Activated naive CD8-positive, alpha-beta T cell (primary cell): ENCODE data around the gene SLC39A8.
"Not testable (repeated sequence)": the region's sequence is repeated elsewhere in the genome, so short reads cannot be mapped to it uniquely, and the experiment has no call there.

Source experiments
- H3K27ac Mint-ChIP-seq: one replicate; pipeline ENCODE4 v1.8.0; 2021; ENCODE audit warnings: mixed read lengths
- H3K27me3 Mint-ChIP-seq: one replicate; pipeline ENCODE4 v1.8.0; 2021; ENCODE audit warnings: mixed read lengths
- H3K36me3 Mint-ChIP-seq: one replicate; pipeline ENCODE4 v1.8.0; 2021; ENCODE audit warnings: mixed read lengths
- H3K4me1 Mint-ChIP-seq: one replicate; pipeline ENCODE4 v1.8.0; 2021; ENCODE audit warnings: low read depth, mixed read lengths
- H3K4me3 Mint-ChIP-seq: one replicate; pipeline ENCODE4 v1.8.0; 2021; ENCODE audit warnings: mild to moderate bottlenecking, mixed read lengths
- H3K9me3 Mint-ChIP-seq: one replicate; pipeline ENCODE4 v1.8.0; 2021; ENCODE audit warnings: low read depth, mixed read lengths

Gene SLC39A8

DNA sequence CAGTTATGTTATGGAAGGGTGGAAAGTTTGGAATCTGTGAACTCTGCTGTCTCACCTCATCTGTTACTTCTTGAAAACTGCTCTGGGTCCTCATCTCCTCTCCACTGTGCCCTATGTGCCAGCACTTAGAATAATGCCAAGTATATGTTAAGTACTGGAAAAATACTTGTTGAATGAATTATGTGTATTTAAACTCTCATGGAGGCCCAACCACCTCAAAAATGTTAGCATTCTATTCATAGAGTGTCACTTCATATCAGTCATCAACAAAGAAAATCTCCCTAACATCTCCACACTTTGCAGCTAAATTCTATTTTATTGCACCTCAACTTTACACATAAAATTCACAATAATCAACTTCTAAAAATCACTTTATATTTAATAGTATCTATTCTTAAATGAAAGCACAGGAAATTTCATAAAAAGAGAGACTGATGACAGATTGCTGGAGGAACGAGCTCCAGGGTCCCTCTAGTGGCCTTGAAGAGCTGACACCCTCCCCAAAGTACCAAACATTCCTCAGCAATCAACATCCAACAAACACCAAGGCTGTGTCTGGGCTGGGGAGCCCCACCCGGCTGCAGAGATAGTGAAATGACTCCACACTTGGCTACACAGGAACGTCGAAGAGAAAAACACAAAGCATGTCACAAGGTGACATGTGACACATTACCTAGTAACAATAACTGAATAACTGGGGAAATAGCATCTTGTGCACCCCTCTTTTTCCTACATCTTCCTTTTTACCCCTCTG is 45.8 kb downstream of the SLC39A8 start:
- no peak overlapping the region for H3K4me3 Mint-ChIP-seq
- H3K27ac Mint-ChIP-seq, result no peak overlapping the region
- H3K9me3 Mint-ChIP-seq, result no peaks in the 10 kb centered on the region
- H3K4me1 Mint-ChIP-seq, result peaks cover 1% of the 10 kb centered on the region
- H3K27me3 Mint-ChIP-seq, result no peaks in the 10 kb centered on the region
- peaks cover 36% of the 10 kb centered on the region for H3K36me3 Mint-ChIP-seq

GRCh38 chr4:102298716-102299115 is 46.6 kb downstream of the SLC39A8 start:
- H3K36me3 Mint-ChIP-seq, result peaks cover 35% of the 10 kb centered on the region
- H3K4me3 Mint-ChIP-seq, result no peak overlapping the region
- no peaks in the 10 kb centered on the region for H3K9me3 Mint-ChIP-seq
- H3K27ac Mint-ChIP-seq, result no peak overlapping the region
- H3K4me1 Mint-ChIP-seq, result peaks cover 1% of the 10 kb centered on the region
- no peaks in the 10 kb centered on the region for H3K27me3 Mint-ChIP-seq

DNA sequence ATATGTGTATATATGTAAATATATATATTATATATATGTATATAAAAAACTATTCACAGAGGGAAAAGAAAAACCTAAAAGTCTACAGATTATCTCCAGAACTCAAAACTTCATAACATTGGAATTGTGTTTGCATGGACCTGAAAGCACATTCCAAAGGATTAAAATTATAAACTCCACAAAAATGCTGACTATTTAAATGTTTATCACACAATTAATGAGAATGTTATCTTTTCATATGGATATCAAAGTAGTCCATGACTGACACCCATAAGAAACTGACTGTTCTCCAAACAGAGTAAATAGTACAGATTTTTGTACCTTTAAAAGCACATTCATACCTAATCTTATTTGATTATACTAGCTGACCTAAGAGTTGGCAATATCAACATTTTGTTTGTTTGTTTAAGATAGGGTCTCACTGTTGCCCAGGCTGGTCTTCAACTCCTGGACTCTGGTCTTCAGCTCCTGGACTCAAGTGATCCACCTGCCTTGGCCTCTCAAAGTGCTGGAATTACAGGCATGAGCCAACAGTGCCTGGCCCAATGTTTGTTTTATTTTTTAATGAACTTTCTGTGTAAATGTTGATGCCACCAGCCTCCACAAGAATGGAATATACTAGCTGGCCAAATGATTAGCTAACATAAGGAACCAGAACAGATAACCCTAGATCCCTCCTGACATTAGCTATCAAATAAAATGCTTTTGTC is 50.0 kb downstream of the SLC39A8 start:
- H3K27ac Mint-ChIP-seq, result no peak overlapping the region
- H3K4me3 Mint-ChIP-seq, result no peak overlapping the region
- no peaks in the 10 kb centered on the region for H3K9me3 Mint-ChIP-seq
- peaks cover 1% of the 10 kb centered on the region for H3K4me1 Mint-ChIP-seq
- H3K27me3 Mint-ChIP-seq, result no peaks in the 10 kb centered on the region
- H3K36me3 Mint-ChIP-seq, result peaks cover 45% of the 10 kb centered on the region

DNA sequence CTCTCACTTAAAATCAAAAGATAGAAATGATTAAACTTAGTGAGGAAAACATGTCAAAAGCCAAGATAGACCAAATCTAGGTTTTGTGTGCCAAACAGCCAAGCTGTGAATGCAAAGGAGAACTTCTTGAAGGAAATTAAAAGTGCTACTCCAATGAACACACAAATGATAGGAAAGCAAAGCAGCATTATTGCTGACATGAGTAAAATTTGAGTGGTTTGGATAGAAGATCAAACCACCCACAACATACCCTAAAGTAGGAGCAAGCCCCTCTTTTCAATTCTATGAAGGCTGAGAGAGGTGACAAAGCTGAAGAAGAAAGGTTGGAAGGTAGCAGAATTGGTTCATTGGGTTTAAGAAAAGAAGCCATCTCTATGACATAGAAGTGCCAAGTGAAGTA is 56.8 kb downstream of the SLC39A8 start:
- Mint-ChIP-seq H3K27ac (no peak overlapping the region), H3K27me3 (no peaks in the 10 kb centered on the region), H3K9me3 (no peaks in the 10 kb centered on the region), H3K4me1 (peaks cover 3% of the 10 kb centered on the region), H3K36me3 (peaks cover 30% of the 10 kb centered on the region), H3K4me3 (no peak overlapping the region)

- peaks cover 3% of the 10 kb centered on the region for H3K4me1 Mint-ChIP-seq
- H3K9me3 Mint-ChIP-seq, result no peaks in the 10 kb centered on the region
- no peak overlapping the region for H3K27ac Mint-ChIP-seq
- H3K36me3 Mint-ChIP-seq, result peaks cover 30% of the 10 kb centered on the region
- H3K4me3 Mint-ChIP-seq, result no peak overlapping the region
- H3K27me3 Mint-ChIP-seq, result no peaks in the 10 kb centered on the region
Observed at GRCh38 chr4:102285831-102286230, 59.5 kb downstream of the SLC39A8 start.

DNA sequence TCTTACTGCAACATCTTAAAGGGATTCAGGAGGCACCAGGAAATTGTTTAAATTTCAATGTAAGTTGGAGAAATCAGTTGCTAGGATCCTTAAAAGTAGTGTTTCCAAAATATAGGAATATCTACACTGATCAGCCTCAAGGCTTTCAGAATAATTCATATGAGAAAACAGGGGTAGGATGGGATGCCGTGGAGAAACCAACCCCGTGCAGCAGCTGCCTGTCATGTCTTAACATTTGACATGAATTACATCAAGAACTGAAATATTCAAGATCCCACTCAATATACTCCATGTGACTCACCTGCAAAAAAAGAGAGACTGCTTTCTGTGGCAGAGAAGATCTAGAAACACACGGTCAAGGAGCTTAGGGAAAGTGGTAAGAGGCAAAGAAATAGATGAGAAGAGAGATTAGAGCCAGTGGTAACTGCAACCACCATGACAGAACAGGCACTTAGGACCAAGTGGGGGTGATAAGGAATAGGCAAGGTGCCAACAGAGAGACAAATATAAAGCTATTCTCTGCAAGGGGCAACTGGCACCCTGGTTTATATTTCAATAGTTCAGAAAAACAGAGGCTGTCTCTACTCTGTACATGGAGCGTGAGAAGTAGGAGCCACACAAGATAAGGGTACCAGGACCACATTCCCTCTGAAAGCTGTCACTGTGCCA is 64.0 kb downstream of the SLC39A8 start:
- no peak overlapping the region for H3K27ac Mint-ChIP-seq
- peaks cover 30% of the 10 kb centered on the region for H3K36me3 Mint-ChIP-seq
- H3K4me1 Mint-ChIP-seq, result no peaks in the 10 kb centered on the region
- H3K27me3 Mint-ChIP-seq, result no peaks in the 10 kb centered on the region
- H3K9me3 Mint-ChIP-seq, result peaks cover 9% of the 10 kb centered on the region
- no peak overlapping the region for H3K4me3 Mint-ChIP-seq

DNA sequence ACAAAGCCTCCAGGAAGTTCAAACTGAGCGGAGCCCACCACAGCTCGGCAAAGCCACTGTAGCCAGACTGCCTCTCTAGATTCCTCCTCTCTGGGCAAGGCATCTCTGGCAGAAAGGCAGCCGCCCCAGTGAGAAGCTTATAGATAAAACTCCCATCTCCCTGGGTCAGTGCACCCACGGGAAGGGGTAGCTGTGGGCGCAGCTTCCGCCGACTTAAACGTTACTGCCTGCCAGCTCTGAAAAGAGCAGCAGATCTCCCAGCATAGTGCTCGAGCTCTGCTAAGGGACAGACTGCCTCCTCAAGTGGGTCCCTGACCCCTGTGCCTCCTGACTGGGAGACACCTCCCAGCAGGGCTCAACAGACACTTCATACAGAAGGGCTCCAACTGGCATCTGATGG is 72.0 kb downstream of the SLC39A8 start:
- not testable (repeated sequence) for H3K4me3 Mint-ChIP-seq, H3K4me1 Mint-ChIP-seq, H3K27ac Mint-ChIP-seq, H3K27me3 Mint-ChIP-seq, H3K9me3 Mint-ChIP-seq
- H3K36me3 Mint-ChIP-seq, result peaks cover 15% of the 10 kb centered on the region

DNA sequence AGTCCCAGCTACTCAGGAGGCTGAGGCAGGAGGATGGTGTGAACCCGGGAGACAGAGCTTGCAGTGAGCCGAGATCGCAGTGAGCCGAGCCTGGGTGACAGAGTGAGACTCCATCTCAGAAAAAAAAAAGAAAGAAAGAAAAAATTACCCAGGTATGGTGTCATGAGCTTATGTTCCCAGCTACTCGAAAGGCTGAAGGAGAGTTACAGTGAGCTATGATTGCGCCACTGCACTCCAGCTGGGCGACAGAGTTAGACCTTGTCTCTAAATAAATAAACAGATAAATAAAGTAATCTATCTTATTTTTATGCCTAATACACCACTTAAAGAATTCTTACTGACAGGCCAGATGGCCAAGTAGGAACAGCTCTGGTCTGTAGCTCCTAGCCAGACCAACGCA is 73.0 kb downstream of the SLC39A8 start:
- no peaks in the 10 kb centered on the region for H3K27me3 Mint-ChIP-seq
- H3K27ac Mint-ChIP-seq, result no peak overlapping the region
- H3K4me1 Mint-ChIP-seq, result peaks cover 6% of the 10 kb centered on the region
- H3K9me3 Mint-ChIP-seq, result peaks cover 9% of the 10 kb centered on the region
- no peak overlapping the region for H3K4me3 Mint-ChIP-seq
- peaks cover 17% of the 10 kb centered on the region for H3K36me3 Mint-ChIP-seq

- Mint-ChIP-seq H3K9me3 (no peaks in the 10 kb centered on the region), H3K27ac (no peak overlapping the region), H3K4me1 (peaks cover 4% of the 10 kb centered on the region), H3K36me3 (peaks cover 4% of the 10 kb centered on the region), H3K4me3 (no peak overlapping the region), H3K27me3 (no peaks in the 10 kb centered on the region)
Observed at GRCh38 chr4:102268355-102268754, 76.9 kb downstream of the SLC39A8 start.

GRCh38 chr4:102263024-102263787 is 82.1 kb downstream of the SLC39A8 start:
- H3K27ac Mint-ChIP-seq, result no peak overlapping the region
- no peaks in the 10 kb centered on the region for H3K9me3 Mint-ChIP-seq
- H3K4me1 Mint-ChIP-seq, result peaks cover 6% of the 10 kb centered on the region
- no peaks in the 10 kb centered on the region for H3K27me3 Mint-ChIP-seq
- H3K36me3 Mint-ChIP-seq, result peaks cover 6% of the 10 kb centered on the region
- no peak overlapping the region for H3K4me3 Mint-ChIP-seq

GRCh38 chr4:102259702-102260101 is 85.6 kb downstream of the SLC39A8 start:
- Mint-ChIP-seq H3K27me3 (no peaks in the 10 kb centered on the region), H3K9me3 (no peaks in the 10 kb centered on the region), H3K27ac (no peak overlapping the region), H3K4me1 (peaks cover 6% of the 10 kb centered on the region), H3K36me3 (peaks cover 2% of the 10 kb centered on the region), H3K4me3 (no peak overlapping the region)

DNA sequence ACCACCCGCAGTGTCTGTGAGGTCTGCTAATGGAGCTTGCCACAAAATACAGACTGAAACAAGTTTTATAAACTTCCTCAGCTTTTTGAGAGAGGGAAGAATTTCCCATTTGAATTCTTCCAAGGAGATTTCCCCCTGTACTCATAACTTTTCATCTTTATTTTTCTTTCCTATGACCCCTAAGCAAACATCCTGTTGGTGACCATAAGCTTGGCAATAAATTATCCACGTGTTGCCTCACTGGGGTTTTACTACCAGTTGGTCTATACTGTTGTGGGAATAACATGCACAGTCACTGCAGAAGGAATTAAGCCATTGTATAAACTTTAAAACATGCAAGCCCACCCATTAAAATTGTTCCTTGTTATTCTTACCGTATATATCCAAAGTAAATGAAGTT is 86.2 kb downstream of the SLC39A8 start:
- Mint-ChIP-seq H3K9me3 (no peaks in the 10 kb centered on the region), H3K27ac (no peak overlapping the region), H3K4me1 (peaks cover 6% of the 10 kb centered on the region), H3K27me3 (no peaks in the 10 kb centered on the region), H3K36me3 (peaks cover 2% of the 10 kb centered on the region), H3K4me3 (no peak overlapping the region)

GRCh38 chr4:102256321-102256720 is 89.0 kb downstream of the SLC39A8 start:
- Mint-ChIP-seq H3K36me3 (no peaks in the 10 kb centered on the region), H3K4me3 (no peak overlapping the region), H3K27ac (no peak overlapping the region), H3K4me1 (no peaks in the 10 kb centered on the region), H3K9me3 (no peaks in the 10 kb centered on the region), H3K27me3 (no peaks in the 10 kb centered on the region)

DNA sequence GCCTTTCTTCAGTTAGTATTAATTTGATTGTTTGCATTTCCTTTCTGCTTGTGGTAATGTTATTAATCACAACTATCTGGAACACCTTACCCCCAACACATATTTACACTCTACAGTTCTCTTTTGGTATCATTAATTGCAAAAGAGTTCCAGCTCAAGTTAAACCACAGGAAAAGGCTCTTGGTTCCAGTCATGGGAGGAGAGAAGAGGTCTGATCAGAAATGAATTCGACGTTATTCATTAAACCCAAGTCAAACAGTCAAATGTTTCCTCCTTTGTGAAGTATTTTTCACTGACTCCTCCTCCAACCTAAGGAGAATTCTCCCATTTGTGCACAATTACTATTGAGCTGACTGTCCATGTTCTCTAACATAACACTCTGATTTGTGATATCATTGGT is 91.4 kb downstream of the SLC39A8 start:
- Mint-ChIP-seq H3K4me1 (no peaks in the 10 kb centered on the region), H3K9me3 (no peaks in the 10 kb centered on the region), H3K4me3 (no peak overlapping the region), H3K36me3 (no peaks in the 10 kb centered on the region), H3K27ac (no peak overlapping the region), H3K27me3 (no peaks in the 10 kb centered on the region)

DNA sequence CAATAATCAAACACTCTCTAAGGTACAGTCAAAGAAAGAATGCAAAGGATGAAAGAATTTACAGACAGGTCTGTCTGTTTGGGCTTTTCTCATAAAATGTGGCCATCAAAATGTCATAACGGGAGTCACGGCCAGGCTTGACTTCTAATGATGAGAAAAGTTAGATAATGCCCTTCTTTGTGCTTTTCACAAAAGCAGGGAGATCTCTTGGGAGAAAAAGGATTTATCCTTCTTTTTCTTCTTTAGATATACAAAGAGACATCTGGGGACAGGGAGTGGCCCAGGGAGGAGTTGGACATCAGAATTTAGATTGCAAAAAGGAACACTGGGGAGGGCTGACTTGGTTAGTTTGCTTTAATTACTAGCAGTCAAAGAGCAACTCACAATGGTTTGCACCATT is 93.1 kb downstream of the SLC39A8 start:
- Mint-ChIP-seq H3K4me1 (no peaks in the 10 kb centered on the region), H3K9me3 (no peaks in the 10 kb centered on the region), H3K36me3 (no peaks in the 10 kb centered on the region), H3K4me3 (no peak overlapping the region), H3K27me3 (no peaks in the 10 kb centered on the region), H3K27ac (no peak overlapping the region)
